NCI-H69 (cell line): ENCODE measurements around the gene DYNC1I1.
A peak's percentile ranks its signal among the peaks of the same experiment; 100 is the strongest.

ENCODE experiments used
- DNase-seq: peaks from one replicate; lab custom pipeline; 2025; lab: John Stamatoyannopoulos, UW

Gene DYNC1I1

DNA sequence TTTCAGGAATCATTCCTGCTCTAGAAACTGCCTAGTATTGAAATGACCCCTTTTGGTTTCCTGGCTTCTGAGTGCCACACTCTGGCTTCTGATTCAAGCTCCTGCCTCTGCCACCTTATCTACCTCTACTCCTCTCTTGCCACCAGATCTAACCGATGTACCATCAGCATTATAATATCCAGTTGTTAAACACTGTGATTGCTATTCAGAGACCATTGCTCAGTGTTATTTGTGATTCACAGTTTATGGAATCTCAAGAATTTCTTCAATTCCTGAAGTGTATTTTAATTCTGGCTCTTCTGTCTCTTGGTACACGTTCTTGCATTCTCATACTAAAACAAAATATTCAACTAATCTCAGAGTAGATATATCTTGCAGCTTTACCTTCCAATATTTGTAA is 88.7 kb downstream of the DYNC1I1 start:
- DNase-seq: peak; percentile 6

- DNase-seq: no peak
Measured at GRCh38 chr7:95863623-95864022, 91.3 kb downstream of the DYNC1I1 start.

DNA sequence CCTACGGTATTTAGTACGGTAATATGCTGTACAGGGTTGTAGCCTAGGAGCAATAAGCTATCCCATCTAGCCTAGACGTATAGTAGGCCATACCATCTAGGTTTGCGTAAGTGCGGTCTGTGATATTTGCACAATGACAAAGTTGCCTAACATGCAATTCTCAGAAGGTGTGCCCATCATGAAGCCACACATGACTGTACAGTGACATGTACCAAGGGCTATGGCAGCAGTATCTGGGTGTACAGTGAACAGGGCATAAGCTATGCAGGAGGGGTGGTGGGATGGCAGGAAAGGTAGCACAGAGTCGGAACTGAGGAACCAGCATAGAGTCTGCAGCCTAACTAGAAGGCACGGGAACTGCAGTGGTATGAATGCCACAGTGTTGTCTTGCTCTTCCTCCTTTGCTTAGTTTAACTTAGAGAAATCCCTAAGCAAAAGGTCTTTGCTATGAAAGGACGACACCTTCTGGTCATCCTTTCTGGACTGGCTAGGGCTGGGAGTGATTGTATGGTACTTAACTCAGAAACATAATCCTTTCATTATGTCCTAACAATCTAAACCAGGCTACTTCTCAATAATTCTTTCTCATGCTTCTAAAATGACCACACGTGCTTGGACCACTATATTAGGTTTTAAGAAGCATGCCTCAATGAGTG is 93.5 kb downstream of the DYNC1I1 start:
- peak; percentile 25 for DNase-seq

- DNase-seq: peak; percentile 92
Measured at GRCh38 chr7:95867309-95867708, 95.0 kb downstream of the DYNC1I1 start.

DNA sequence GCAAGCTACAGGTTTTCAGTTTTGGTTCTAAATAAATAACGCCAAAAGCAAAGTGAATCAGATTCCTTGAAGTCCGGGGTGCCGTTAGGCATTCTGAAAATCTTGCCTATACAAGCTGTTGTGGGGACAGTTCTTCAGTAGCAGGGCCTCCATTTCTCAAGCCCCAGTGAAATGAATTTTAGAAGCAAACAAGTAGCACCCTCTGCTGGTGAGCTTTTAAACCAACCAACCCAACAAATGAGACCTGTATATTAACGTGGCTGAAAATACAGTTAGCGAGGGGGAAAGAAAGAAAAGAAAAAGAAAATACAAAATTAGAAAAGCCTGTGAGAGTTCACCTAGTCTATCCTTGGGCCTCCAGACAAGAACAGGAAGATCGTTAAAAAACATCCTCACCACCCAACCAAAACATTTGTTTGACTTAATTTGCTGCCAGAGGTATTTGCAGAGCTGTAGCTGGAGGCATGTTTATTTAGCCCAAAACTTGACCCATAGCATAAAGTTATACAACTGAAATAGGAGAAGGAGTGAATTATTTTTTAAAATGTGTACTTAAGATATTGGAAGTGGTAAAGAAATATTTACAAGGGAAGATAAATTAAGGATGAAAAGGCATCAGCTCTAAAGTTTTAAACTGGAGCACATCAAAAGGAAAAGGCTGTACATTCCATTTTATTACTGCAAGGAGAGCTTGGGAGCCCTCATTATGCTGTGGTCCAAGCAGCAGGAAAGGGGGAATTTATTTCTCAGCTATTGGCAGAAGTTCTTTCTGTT is 98.9 kb downstream of the DYNC1I1 start:
- peak; percentile 84 for DNase-seq

- no peak for DNase-seq
Measured at GRCh38 chr7:95871896-95872295, 99.5 kb downstream of the DYNC1I1 start.

DNA sequence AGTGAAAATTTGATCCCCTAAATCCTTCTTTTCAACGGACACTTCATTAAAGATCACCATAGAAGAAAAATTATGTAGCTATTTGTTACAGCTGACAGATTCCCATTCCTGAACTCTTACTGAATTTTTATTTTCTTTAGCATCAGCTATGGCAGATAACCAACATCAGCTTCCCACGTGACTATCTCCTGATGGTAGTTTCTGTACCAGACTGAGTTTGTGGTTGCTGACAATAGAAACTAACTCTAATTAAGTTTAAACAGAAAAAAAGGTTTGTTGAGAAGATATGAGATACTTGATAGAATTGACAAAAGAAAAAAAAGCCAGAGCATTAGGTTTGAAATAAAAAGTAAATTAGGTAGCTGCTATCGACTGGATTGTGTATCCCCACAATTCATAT is 101.8 kb downstream of the DYNC1I1 start:
- no peak for DNase-seq

DNA sequence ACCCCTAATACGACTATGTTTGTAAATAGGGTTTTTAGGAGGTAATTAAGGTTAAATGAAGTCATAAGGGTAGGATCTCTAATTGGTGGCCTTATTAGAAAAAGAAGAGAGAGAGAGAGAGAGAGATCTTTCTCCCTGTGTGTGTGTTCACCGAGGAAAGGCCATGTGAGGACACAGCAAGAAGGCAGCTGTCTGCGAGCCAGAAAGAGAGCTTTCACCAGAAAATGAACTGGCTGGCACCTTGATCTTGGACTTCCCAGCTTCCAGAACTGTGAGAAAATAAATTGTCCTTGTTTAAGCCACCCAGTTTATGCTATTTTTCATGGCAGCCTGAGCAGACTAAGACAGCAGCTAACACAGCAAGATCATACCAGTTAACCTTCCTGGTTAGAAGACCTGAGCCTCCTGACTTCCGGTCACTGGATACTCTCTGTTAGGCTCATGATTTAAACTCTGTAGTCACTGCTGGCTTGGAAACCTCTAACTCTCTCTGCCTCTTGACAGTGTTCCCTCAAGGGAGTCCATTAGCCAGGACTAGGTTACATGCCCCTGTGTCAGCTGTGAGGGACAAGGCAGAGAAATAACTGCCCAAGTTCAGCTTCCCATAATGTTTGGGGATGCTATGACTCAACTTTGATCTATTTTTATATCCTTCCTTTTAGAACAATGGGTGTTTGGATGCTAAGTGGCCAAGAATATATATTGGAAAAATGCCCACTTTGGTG is 102.3 kb downstream of the DYNC1I1 start:
- DNase-seq: no peak

- no peak for DNase-seq
Measured at GRCh38 chr7:95875519-95875918, 103.2 kb downstream of the DYNC1I1 start.

- peak; percentile 5 for DNase-seq
Measured at GRCh38 chr7:95878677-95879076, 106.3 kb downstream of the DYNC1I1 start.

DNA sequence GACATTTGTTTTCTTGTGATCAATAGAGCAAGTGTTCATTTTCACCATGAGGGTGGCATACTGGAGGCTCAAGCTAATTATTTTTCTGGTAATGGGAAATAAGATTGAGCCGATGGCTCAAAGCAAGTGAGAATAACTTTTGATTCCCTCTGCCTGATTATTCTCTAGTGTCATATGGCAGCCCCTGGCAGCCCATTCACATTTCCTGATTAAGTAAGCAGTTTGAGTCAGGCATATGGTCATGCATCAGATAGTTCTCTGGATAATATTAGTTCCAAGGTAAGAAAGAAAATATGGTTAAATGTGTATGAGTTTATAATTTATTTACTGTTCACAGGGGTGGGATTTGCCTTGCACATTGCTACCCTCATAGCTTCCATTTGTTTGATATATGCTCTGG is 109.2 kb downstream of the DYNC1I1 start:
- DNase-seq: no peak

DNA sequence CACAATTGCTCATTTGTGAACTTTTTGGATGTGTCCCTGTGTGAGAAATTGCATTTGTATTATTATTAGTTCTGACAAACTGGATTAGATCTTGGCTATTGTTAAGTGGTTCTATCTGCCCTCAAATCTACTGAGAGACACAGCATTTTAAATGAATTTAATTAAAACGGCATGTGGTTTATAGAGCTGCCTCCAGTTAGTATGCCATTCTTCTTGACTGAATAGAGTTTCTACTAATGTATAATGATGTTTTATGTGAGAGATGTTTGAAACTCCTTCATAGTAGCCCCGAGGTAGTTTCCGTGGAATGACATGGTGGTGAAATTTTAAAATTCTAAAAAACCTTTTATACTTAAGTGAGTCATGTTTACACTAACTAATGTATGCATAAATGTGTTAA is 110.9 kb downstream of the DYNC1I1 start:
- peak; percentile 67 for DNase-seq

DNA sequence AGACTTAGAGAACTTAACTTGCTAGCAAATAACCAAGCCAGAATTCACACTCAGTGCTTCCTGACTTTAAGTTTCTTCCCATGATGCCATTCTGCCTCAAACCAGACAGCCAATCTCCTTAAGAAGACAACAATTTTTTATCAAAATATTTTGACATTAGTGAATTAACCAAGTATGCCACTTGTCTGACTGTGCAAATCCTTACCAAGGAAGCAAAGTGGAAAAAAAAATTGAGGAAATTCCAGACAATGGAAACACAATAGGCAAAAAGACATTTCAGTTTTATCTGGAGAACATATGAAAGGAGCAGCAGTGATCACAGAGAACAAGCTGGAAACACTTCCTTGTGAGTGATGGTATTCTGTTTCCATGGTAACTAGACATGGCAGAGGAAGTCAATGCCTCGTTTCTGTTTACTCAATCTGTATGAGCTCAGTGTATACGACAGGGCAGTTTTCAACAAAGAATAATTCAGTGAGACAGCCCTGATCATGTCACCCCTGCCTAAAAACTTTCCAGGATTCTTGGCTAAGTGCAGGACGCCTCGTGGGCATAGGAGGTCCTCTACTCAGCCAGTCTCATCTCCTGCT is 114.2 kb downstream of the DYNC1I1 start:
- peak; percentile 90 for DNase-seq

GRCh38 chr7:95893484-95893883 is 121.1 kb downstream of the DYNC1I1 start:
- DNase-seq: no peak

- peak; percentile 99 for DNase-seq
Measured at GRCh38 chr7:95897557-95898251, 125.3 kb downstream of the DYNC1I1 start.

DNA sequence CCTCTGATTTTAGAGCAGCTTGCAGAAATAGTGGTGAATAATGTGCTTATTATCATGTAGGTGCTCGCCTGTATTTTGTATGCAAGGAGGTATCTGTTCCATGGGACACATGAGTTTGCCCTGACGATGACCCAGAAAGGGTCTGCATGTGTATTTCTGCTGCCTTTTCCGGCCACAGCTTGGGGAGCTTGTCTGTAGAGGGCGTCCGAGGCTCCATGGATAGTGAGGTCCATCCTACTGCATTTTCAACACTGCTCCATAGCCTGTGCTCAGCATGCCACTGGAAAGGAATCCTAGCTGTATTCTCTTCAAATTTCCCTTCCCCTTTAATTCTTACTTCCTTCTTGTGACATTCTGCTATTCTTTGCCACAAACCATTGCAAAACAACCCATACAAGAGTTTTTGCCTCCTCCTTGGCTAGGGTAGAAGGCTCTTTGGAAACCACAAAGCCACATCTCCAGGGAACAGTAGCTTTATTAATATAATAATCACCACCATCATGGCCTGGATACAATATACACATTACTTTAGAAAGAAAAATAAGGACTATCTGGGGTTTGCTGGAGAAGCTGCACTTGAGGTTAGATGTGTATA is 127.7 kb downstream of the DYNC1I1 start:
- DNase-seq: no peak

GRCh38 chr7:95901006-95901405 is 128.7 kb downstream of the DYNC1I1 start:
- DNase-seq: peak; percentile 27

DNA sequence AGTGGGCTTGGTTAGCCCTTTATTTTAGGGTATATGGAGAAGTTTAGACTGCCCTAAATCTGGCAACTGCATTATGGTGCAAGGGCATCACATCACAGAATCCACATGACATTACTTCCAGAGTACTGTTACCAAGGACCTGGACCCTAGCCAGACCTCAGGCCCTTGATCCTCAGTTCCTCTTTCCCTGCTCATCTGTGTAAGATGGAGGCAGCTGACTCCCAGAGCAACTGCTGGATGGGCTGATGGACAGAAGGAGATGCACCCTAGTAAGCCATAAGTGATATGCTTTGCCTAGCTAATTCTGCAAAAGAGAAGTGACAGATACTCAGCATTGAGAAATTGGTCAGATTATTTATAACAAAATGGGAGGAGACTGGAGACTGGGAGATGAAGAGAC is 131.7 kb downstream of the DYNC1I1 start:
- DNase-seq: peak; percentile 16

GRCh38 chr7:95905167-95905566 is 132.8 kb downstream of the DYNC1I1 start:
- DNase-seq: no peak

DNA sequence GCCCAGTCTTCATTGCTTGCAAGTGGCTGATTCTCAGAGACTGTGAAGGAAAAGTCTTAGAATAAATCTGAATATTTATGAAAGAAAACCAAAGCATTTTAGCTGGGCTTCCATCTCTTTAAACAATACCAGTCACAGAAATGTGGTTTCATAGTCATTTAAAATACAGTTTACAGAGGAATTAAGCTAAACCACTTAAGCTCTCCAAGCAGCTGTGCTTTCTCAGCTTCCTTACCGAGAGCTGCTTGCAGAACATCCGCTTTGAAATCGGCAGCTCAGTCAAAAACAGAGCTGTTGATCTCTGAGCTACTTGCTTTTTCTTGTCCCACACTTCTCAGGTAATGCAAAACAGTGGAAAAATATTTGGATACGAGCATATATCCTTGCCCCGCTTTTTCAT is 134.5 kb downstream of the DYNC1I1 start:
- DNase-seq: peak; percentile 23

DNA sequence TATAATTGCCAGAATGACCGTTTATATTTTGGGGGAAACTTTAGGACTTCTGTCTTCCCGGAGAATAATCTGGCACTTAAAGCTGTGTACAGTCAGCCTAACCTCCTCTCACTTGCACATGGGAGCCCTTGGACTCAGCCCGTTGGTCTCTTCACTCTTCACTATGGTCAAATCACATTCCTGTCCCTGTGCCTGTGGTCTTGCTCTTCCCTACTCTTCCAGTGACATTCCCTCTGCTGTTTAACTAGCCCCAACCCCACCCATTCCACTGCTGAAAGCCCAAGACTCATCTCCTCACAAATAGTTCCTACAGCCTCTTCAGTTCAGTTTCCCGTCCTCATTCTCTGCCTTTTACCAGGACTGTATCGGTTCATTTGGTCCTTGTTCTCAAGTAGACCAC is 135.0 kb downstream of the DYNC1I1 start:
- DNase-seq: no peak

DNA sequence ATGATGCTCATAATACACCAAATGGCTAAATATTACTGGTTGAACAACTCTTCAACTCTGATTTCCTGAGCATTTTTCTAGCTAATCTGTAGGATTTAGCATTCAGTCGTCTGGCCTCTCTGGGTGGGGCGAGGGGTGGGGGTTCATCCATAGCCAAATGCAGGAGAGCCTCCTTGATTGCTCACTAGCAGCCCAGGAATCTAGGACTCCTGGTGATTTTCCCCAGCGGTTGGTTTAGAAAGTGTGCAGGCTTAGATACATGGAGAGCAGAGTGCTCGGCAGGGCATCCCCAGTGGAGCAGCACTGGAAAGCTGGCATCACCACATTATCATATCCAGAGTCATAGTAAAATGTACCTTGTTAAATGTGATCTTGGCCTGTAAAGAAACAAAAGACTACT is 136.1 kb downstream of the DYNC1I1 start:
- DNase-seq: no peak
